HS-5 (cell line): ENCODE data around the gene SFT2D2.
A peak's percentile ranks its signal among the peaks of the same experiment; 100 is the strongest.

ENCODE experiments used
- DNase-seq: peaks from one replicate; pipeline ENCODE4 v3.0.0-alpha.2; 2012; ENCODE audit warnings: low read depth

The SFT2D2 gene

GRCh38 chr1:168266644-168267186 lies 40.9 kb downstream of the SFT2D2 start:
- DNase-seq = no peak

DNA sequence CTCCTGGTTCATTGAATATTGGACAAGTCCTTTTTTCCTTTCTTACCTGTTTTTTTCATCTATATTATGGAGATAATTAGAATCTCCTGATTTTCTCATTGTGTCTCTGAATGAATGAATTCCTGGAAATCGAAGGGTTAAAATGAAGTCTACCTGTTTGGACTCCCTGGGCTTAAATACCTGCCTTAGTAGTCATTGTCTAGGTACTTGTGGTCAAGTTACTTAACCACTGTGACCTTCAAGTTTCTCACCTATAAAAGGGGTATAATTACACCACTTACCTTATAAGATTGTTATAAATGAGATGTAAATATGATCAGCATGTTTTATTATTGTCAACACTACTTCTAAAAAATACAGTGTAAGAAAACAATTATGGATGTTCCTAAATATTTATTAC lies 45.8 kb downstream of the SFT2D2 start:
- DNase-seq = no peak

DNA sequence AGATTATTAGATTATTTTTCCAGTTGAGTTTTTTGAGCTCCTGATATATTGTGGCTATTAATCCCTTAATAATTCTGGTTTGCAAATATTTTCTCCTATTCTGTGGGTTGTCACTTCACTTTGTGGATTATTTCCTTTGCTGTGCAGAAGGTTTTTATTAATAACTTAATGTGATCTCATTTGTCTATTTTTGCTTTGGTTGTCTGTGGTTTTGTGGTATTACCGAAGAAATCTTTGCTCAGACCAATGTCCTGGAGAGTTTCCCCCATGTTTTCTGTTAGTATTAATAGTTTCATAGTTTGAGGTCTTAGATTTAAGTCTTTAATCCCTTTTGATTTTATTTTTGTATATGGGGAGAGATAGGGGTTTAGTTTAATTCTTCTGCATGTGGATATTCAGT lies 47.8 kb downstream of the SFT2D2 start:
- no peak for DNase-seq

GRCh38 chr1:168279253-168279652 lies 53.4 kb downstream of the SFT2D2 start:
- DNase-seq = no peak

- no peak for DNase-seq
These were observed 54.6 kb downstream of the SFT2D2 start, which contains the start of gene TBX19 for GRCh38 chr1:168280296-168280927. Gene TBX19 (plus strand): TSS chr1:168280877. CDS start chr1:168281091, 214 bp downstream.

- DNase-seq = no peak
These were observed 56.0 kb downstream of the SFT2D2 start for GRCh38 chr1:168281603-168282325.

DNA sequence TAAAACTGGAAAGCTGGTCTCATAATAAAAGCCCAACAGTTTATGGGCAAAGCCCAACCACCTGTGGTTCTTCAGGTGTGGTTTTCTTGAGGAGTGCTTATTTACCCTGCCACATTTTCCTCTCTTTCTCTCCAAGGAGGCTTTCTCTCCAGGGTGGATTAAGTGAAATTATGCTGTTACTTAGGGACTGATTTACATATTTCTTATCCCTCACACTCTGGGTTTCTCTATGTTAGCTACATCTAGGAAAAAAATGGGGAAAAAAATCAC lies 59.7 kb downstream of the SFT2D2 start:
- DNase-seq = no peak

DNA sequence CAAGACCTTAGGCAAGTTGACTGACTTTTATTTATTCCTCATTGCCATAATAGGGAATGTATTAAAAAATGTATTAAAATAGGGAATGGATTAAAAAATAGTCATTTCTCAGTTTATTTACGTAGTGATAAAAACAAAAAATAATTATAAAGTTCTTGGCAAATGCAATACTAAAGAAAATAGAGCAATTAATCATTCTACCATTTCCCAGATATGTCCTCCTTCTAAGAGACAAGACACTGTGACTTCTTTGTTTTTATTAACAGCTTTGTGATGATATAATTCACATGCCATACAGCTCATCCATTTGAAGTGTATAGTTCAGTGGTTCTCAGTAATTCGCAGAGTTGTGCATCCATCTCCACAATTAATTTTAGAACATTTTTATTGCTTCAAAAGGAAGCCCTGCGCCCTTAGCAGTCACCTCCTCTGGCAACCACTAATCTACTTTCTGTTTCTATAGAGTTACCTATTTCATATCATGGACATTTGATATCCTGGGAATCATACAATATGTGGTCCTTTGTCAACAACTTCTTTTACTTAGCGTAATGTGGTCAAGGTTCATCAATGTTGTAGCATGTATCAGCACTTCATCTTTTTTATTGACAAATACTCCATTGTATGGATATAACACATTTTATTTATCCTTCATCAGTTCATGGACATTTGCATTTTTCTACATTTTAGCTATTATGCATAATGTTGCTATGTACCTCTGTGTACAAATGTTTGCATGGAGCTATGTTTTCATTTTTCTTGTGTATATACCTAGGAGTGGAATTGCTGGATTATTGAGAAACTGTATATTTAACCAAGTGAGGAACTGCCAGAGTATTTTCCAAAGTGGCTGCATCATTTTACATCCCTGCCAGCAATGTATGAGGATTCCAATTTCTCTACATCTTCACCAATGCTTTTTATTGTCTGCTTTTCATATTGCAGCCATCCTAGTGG lies 60.4 kb downstream of the SFT2D2 start:
- DNase-seq = no peak

DNA sequence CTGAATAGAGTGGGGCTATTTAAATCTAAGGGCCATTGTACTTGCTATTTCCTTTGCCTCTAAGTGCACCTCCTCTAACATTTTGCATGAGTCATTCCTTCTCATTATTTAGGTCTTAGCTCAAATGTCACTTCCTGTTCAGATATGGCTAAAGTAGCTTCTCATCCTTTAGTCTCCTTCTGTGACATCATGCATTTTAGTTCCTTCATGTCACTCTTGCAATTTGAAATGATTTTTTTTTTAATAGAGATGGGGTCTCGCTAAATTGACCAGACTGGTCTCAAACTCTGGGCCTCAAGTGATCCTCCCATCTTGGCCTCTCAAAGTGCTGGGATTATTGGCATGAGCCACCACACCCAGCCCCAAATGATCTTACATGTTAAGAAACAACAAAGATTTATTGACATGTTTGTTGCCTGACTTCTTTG lies 61.4 kb downstream of the SFT2D2 start:
- DNase-seq = peak; percentile 30

GRCh38 chr1:168288311-168289052 lies 62.7 kb downstream of the SFT2D2 start:
- DNase-seq = no peak

- no peak for DNase-seq
These were observed 65.5 kb downstream of the SFT2D2 start for GRCh38 chr1:168291222-168291837.

DNA sequence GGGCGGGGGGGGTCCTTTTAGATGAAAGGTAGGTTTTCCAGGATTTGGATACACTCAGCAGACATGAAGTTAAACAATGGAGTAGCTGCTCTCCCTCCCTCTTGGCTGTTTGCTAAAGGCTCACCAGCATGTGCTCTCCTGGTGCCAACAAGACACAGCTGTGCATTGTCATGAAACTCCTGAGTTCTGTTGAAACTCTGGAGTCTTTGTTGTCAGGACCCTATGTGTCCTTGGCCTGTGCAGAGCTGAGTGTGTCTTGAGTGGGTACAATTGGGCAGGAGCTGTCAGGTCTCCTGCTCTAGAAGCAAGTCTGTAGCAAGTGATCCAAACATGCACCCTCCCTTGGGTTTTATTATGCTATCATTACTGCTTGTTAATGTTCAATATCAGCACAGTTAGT lies 67.6 kb downstream of the SFT2D2 start:
- DNase-seq = no peak

DNA sequence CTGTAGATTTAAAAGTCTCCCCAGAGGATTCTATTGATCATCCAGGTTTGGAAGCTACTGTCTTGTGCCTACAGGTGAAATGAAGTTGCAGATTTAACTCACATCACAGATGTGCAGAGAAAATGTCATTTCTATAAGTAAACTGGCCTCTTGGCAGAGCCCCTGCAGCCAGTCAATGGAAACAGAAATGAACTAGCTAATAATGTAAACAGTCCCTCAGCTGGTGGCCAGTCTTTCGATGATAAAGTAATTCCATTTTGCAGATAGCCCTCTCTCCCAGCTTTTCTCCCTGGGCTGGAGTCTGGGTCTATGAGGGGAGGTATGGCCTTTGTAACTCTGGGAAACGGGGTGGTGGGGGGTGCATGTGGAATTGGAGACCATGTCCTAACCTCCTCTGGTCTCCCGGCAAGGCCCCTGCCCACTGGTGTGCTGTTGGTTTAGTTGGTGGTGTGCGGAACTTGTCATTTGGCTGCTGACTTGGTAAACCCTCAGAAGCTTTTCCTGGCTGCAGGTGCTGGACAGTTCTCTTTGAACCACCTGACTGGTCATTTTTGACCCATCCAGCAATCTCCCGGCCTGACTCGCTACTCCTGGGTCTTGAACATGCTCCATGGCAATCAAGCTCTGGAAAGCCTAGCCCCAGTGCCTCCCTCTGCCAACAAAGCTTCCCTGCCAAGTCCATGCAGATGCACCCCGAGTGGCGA lies 69.8 kb downstream of the SFT2D2 start:
- DNase-seq = no peak

DNA sequence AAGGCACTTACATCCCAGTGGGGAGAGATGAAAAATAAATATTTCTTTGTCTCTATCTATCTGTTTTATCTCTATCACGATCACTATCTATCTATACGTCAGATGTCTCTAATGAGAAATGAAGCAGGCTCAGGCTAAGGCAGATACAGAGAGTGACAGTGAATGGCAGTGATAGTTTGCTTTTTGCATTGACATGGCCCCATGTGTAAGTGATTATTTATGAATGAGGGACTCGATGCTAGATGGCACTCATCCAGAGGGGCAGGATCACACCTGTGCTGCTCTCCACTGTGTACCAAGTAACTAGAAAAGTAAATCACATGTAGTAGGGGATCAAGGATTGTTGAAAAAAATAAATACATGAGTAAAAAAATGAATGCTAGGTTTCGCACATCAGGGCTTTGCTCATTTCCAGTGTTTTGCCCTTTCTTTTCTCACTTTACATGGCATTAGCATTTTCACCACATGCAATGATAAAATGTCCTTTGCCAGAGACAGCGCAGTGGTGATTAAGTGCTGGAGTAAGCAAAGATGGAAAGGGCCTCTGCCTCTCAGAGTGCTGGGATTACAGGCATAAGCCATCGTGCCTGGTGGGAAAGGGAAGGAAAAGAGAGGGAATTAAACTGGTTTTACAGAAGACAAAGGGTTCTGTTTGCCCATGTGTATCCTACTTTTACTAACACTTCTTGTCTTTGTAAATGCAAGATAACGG lies 71.4 kb downstream of the SFT2D2 start:
- no peak for DNase-seq

DNA sequence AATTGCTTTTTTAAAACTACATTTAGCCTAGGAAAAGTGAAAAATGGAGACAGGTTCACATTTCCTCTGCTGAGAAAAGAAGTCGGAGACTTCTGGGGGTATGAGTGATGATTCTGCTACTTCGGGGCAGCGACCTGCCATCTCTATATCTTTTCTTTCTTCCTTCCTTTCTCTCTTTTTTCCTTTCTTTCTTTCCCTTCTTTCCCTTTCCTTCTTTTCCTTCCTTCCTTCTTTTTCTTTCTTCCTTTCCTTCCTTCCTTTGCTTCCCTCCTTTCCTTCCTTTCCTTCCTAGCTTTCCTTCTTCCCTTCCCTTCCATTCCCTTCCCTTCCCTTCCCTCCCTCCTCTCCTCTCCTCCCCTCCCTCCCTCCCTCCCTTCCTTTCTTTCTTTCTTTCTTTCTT lies 72.6 kb downstream of the SFT2D2 start:
- DNase-seq = no peak

GRCh38 chr1:168300626-168301025 lies 74.8 kb downstream of the SFT2D2 start:
- no peak for DNase-seq

DNA sequence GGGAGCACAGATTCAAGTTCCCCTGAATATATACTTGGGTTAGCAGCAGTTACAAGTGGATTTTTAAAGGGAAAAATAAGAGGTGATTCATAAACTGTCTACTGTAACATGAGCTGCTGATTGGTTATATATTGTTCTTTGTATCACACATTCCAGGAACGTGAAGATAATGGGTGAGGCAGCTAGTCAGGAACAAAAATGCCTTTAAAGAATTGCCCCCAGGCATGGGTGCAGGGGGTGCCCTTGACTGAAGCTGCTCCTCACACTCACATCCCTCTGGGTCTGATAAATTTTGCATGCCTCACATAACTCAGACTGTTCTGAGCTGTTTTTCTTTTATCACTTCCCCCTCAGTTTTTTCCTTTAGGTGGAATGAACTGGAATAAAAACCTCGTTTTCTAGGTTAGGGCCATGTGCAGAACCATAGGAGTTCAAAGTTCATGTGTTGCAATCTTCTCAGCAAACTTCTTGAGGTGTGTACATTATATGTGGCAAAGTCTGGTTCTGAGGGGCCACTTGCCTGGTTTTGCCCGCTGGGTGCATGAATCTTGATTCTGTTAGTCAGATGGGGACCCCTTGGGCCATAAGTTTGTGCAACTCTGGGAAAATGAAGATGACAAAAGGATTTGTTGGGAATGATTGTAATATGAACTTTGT lies 76.0 kb downstream of the SFT2D2 start:
- DNase-seq = peak; percentile 49
